KOPT-K1 (cell line): ENCODE measurements around the gene SLC1A4.

Experiments used
- H3K27ac ChIP-seq: fragments of 200-600 bp; sonication (generic); 2 replicates; pipeline ENCODE4 v1.5.1; 2016; ENCODE audit warnings: antibody characterized with exemption, mild to moderate bottlenecking, low read depth, low read length; ENCODE audit not compliant: poor library complexity, severe bottlenecking
- H3K36me3 ChIP-seq: fragments of 200-600 bp; sonication (generic); 2 replicates; pipeline ENCODE4 v1.5.1; 2017; ENCODE audit warnings: antibody characterized with exemption, mild to moderate bottlenecking, low read length, moderate library complexity; ENCODE audit not compliant: insufficient read depth
- H3K9me3 ChIP-seq: fragments of 200-600 bp; sonication (generic); 2 replicates; pipeline ENCODE4 v1.5.1; 2017; ENCODE audit warnings: antibody characterized with exemption, low read length, mild to moderate bottlenecking; ENCODE audit not compliant: insufficient read depth, poor library complexity, severe bottlenecking

Gene SLC1A4

DNA sequence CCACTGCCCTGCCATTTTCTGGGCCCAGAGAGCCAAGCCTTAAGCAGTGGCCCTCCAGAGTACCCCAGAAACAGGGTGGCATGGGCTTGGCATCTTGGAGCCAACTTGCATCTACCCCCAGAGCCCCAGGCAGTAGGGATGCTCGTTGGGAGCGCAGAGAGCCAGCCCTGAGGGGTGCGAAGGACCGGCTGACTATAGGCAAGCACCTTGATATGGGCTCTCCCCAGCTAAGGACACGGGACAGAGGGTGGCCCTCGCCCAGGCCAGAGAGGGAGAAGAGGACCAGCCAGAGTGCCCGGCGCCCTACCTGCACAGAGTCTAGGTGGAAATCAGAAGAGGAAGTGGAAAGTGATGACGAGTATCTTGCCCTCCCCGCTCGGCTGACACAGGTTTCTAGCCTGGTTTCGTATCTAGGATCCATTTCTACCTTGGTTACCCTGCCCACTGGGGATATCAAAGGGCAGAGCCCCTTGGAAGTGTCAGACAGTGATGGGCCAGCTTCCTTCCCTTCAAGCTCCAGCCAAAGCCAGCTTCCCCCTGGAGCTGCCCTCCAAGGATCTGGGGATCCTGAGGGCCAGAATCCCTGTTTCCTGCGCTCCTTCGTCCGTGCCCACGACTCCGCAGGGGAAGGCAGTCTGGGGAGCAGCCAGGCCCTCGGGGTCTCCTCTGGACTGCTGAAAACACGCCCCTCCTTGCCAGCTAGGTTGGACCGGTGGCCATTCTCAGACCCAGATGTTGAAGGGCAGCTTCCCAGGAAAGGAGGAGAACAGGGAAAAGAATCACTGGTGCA lies 83.2 kb downstream of the SLC1A4 start:
- Histone ChIP-seq H3K9me3 (no peaks in the 10 kb centered on the region), H3K36me3 (peaks cover 74% of the 10 kb centered on the region), H3K27ac (no peak overlapping the region)
